OCI-LY7 (cell line): ENCODE measurements around the gene RPL31. TPM values are rescaled to one million over a fixed set of nuclear protein-coding genes. Genes with fewer than 3 reads are reported as not detected.

ENCODE experiments used
- BruUV-seq: library from RNA; stranded (reverse); fragments of 400-500 nt; replicated peaks from 2 replicates; lab custom pipeline; 2021; lab: Mats Ljungman, UMichigan
- CTCF ChIA-PET: fragments of 300-600 bp; sonication (Branson Sonifier 250); formaldehyde crosslinking; loops from one replicate; lab custom pipeline; 2022; ENCODE audit warnings: antibody characterized with exemption; ENCODE audit not compliant: unreplicated experiment; lab: Charles Lee
- POLR2A ChIA-PET: fragments of 300-600 bp; sonication (Branson Sonifier 250); formaldehyde crosslinking; loops from one replicate; lab custom pipeline; 2022; ENCODE audit warnings: antibody characterized with exemption; lab: Charles Lee
- DNase-seq: peaks from one replicate; pipeline ENCODE4 v3.0.0-alpha.2; 2015; ENCODE audit warnings: low spot score
- H2AFZ ChIP-seq: fragments of 200-600 bp; sonication (generic), shearing (Covaris generic); 2 replicates; pipeline ENCODE4 v1.6.1; 2014; ENCODE audit warnings: mild to moderate bottlenecking, antibody characterized with exemption, low read length, moderate library complexity
- H3K27ac ChIP-seq: fragments of 200-600 bp; sonication (generic); 2 replicates; pipeline ENCODE4 v1.5.1; 2014; ENCODE audit warnings: mixed run types, low read depth, mild to moderate bottlenecking, moderate library complexity, low read length, inconsistent platforms; ENCODE audit not compliant: poor library complexity, severe bottlenecking
- H3K36me3 ChIP-seq: fragments of 200-600 bp; sonication (generic); 2 replicates; pipeline ENCODE4 v1.6.1; 2014; ENCODE audit warnings: mild to moderate bottlenecking, antibody characterized with exemption, low read length, moderate library complexity, mixed read lengths; ENCODE audit not compliant: insufficient read depth
- H3K4me1 ChIP-seq: fragments of 200-600 bp; sonication (generic); 2 replicates; pipeline ENCODE4 v1.5.1; 2014; ENCODE audit warnings: mild to moderate bottlenecking, low read length; ENCODE audit not compliant: insufficient read depth, poor library complexity, severe bottlenecking
- H3K4me2 ChIP-seq: fragments of 200-600 bp; sonication (generic); 2 replicates; pipeline ENCODE4 v1.6.1; 2014; ENCODE audit warnings: mild to moderate bottlenecking, low read length
- H3K4me3 ChIP-seq: fragments of 200-600 bp; sonication (generic); 2 replicates; pipeline ENCODE4 v1.5.1; 2014; ENCODE audit warnings: mild to moderate bottlenecking, low read depth, low read length; ENCODE audit not compliant: poor library complexity, severe bottlenecking
- H3K79me2 ChIP-seq: fragments of 200-600 bp; sonication (generic); 2 replicates; pipeline ENCODE4 v1.6.1; 2016; ENCODE audit warnings: low read depth, mild to moderate bottlenecking, low read length, moderate library complexity, mixed read lengths; ENCODE audit not compliant: insufficient read depth
- H3K9me2 ChIP-seq: fragments of 200-600 bp; sonication (generic); 2 replicates; pipeline ENCODE4 v1.6.1; 2016; ENCODE audit warnings: mild to moderate bottlenecking, low read length, mixed read lengths; ENCODE audit not compliant: insufficient read depth
- H3K9me3 ChIP-seq: fragments of 200-600 bp; sonication (generic); 2 replicates; pipeline ENCODE4 v1.6.1; 2014; ENCODE audit warnings: mild to moderate bottlenecking, mixed run types, low read length, mixed read lengths
- H4K20me1 ChIP-seq: fragments of 200-600 bp; sonication (generic); 2 replicates; pipeline ENCODE4 v1.6.1; 2014; ENCODE audit warnings: mild to moderate bottlenecking, antibody characterized with exemption, low read length, moderate library complexity, mixed read lengths; ENCODE audit not compliant: insufficient read depth
- EZH2phosphoT487 ChIP-seq: fragments of 200-600 bp; sonication (generic); IDR thresholded peaks from 2 replicates; pipeline ENCODE4 v1.6.1; 2018; ENCODE audit warnings: low read depth, borderline replicate concordance, mild to moderate bottlenecking, mixed run types, antibody characterized with exemption, low read length, moderate library complexity, mixed read lengths
- intact Hi-C: fragments of 100-400 bp; cut with micrococcal nuclease; formaldehyde crosslinking; loops from one replicate; pipeline ENCODE4 v1.10.0; 2022; ENCODE audit not compliant: unreplicated experiment
- total RNA-seq, 2 experiments: library from RNA; depleted of rRNA in 1 of 2; stranded (reverse); fragments of >200 nt in 1 of 2; shearing (Covaris generic) in 1 of 2; gene quantifications; 2 replicates each; pipeline ENCODE4 v1.2.3, GENCODE V29; 2014 to 2022
- TF ChIP-seq, protein P1 (sequence below): fragments of 200-600 bp; sonication (generic); conservative IDR thresholded peaks from 2 replicates; pipeline ENCODE4 v1.5.1; 2014; ENCODE audit warnings: mild to moderate bottlenecking, antibody characterized with exemption, low read length, moderate library complexity, mixed read lengths

RPL31 gene
- total RNA-seq, 2 experiments from 2014 or later: 1,348 to 1,991 TPM

GRCh38 chr2:101026253-101026701, 24.2 kb downstream of the RPL31 start:
- no peak for DNase-seq
- TF ChIP-seq, protein P1, sequence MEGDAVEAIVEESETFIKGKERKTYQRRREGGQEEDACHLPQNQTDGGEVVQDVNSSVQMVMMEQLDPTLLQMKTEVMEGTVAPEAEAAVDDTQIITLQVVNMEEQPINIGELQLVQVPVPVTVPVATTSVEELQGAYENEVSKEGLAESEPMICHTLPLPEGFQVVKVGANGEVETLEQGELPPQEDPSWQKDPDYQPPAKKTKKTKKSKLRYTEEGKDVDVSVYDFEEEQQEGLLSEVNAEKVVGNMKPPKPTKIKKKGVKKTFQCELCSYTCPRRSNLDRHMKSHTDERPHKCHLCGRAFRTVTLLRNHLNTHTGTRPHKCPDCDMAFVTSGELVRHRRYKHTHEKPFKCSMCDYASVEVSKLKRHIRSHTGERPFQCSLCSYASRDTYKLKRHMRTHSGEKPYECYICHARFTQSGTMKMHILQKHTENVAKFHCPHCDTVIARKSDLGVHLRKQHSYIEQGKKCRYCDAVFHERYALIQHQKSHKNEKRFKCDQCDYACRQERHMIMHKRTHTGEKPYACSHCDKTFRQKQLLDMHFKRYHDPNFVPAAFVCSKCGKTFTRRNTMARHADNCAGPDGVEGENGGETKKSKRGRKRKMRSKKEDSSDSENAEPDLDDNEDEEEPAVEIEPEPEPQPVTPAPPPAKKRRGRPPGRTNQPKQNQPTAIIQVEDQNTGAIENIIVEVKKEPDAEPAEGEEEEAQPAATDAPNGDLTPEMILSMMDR: no peak
- no peak for TF ChIP-seq EZH2phosphoT487
- Histone ChIP-seq H4K20me1 (no peaks in the 10 kb centered on the region), H3K4me2 (no peak overlapping the region), H2AFZ (no peak overlapping the region), H3K4me3 (no peak overlapping the region), H3K4me1 (no peaks in the 10 kb centered on the region), H3K27ac (no peak overlapping the region), H3K36me3 (peaks cover 5% of the 10 kb centered on the region; the same call in 1 of the 2 replicates), H3K9me2 (no peaks in the 10 kb centered on the region), H3K79me2 (no peaks in the 10 kb centered on the region), H3K9me3 (no peaks in the 10 kb centered on the region)
- ChIA-PET CTCF (no interaction called here), POLR2A (interaction anchor here (0.7 kb wide), 1 partner anchor 1289 kb away, joined by 3 read pairs; no protein-coding TSS in a partner anchor)
- BruUV-seq: no TSS peak
- intact Hi-C loops: no loop called here

GRCh38 chr2:101026923-101027469, 24.9 kb downstream of the RPL31 start:
- intact Hi-C loops: no loop called here

DNA sequence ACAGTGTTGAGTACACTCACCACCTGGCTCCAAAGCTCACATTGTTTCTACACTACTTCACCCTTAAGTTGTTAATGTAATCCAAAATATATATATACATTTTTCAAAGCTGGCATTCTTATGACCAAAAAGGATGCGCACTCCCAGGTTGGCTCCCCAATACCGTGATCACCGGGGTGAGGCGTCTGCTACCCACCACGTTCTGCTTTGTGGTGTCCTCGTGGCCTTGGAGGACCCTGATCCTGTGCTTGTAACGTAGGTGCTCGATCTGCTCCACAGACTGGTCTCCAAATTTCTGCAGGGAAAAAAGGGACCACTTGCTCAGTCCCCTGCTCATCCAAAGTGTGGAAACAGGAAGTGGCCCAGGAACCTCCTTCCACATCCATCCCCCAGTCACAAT, 25.8 kb downstream of the RPL31 start:
- CTCF ChIA-PET: no interaction called here

More at GRCh38 chr2:101026923-101027469, 24.9 kb downstream of the RPL31 start:
- H3K9me3 ChIP-seq: no peaks in the 10 kb centered on the region
- CTCF ChIA-PET: no interaction called here
- BruUV-seq: no TSS peak
- H2AFZ ChIP-seq: no peak overlapping the region
- no peak overlapping the region for H3K4me3 ChIP-seq
- no peak overlapping the region for H3K27ac ChIP-seq
- no peaks in the 10 kb centered on the region for H3K79me2 ChIP-seq
- H3K4me2 ChIP-seq: no peak overlapping the region
- no peaks in the 10 kb centered on the region for H4K20me1 ChIP-seq
- no peak for DNase-seq
- H3K9me2 ChIP-seq: no peaks in the 10 kb centered on the region
- no peaks in the 10 kb centered on the region for H3K4me1 ChIP-seq
- POLR2A ChIA-PET: interaction anchor here (0.6 to 0.7 kb wide), 2 partner anchors 637 to 1288 kb away, joined by 3 read pairs; no protein-coding TSS in a partner anchor
- peaks cover 5% of the 10 kb centered on the region; the same call in 1 of the 2 replicates for H3K36me3 ChIP-seq
- no peak for TF ChIP-seq EZH2phosphoT487
- TF ChIP-seq, protein P1: no peak

More for the DNA sequence above, 25.8 kb downstream of the RPL31 start:
- Histone ChIP-seq H3K79me2 (no peaks in the 10 kb centered on the region), H3K4me2 (no peak overlapping the region), H2AFZ (no peak overlapping the region), H3K9me2 (no peaks in the 10 kb centered on the region), H4K20me1 (no peaks in the 10 kb centered on the region), H3K4me3 (no peak overlapping the region), H3K4me1 (no peaks in the 10 kb centered on the region), H3K9me3 (no peaks in the 10 kb centered on the region), H3K36me3 (peaks cover 5% of the 10 kb centered on the region; the same call in 1 of the 2 replicates), H3K27ac (no peak overlapping the region)
- DNase-seq: no peak
- intact Hi-C loops: no loop called here
- TF ChIP-seq, protein P1: no peak
- no peak for TF ChIP-seq EZH2phosphoT487
- BruUV-seq: no TSS peak
- POLR2A ChIA-PET: no interaction called here
